A673 (cell line): Measurements from ENCODE around the gene SYT9. TPM values are rescaled to one million over a fixed set of nuclear protein-coding genes. Genes with fewer than 3 reads are reported as not detected.

Experiments
- BruUV-seq: library from RNA; stranded (reverse); fragments of 400-500 nt; replicated peaks from 2 replicates; lab custom pipeline; 2021; lab: Mats Ljungman, UMichigan
- CTCF ChIA-PET: fragments of 300-600 bp; sonication (Branson Sonifier 250); formaldehyde crosslinking; loops from one replicate; lab custom pipeline; 2022; ENCODE audit warnings: antibody characterized with exemption; lab: Charles Lee
- POLR2A ChIA-PET: fragments of 300-600 bp; sonication (Branson Sonifier 250); formaldehyde crosslinking; loops from one replicate; lab custom pipeline; 2022; ENCODE audit warnings: antibody characterized with exemption; ENCODE audit not compliant: low non-redundant PET; lab: Charles Lee
- DNase-seq: peaks from one replicate; pipeline ENCODE4 v3.0.0-alpha.2; 2015; ENCODE audit warnings: low spot score
- H3K27ac ChIP-seq: fragments of 200-600 bp; sonication (generic); 2 replicates; pipeline ENCODE4 v1.5.1; 2016; ENCODE audit warnings: mixed run types, low read depth, mild to moderate bottlenecking, mixed read lengths, antibody characterized with exemption, low read length; ENCODE audit not compliant: poor library complexity, severe bottlenecking
- H3K27me3 ChIP-seq: fragments of 200-600 bp; sonication (generic); replicated peaks from 2 replicates; pipeline ENCODE4 v1.6.1; 2017; ENCODE audit warnings: mixed run types, low read depth, mild to moderate bottlenecking, mixed read lengths, antibody characterized with exemption, low read length; ENCODE audit not compliant: insufficient read depth, poor library complexity
- H3K36me3 ChIP-seq: fragments of 200-600 bp; sonication (generic); 2 replicates; pipeline ENCODE4 v1.6.1; 2016; ENCODE audit warnings: mixed run types, mild to moderate bottlenecking, mixed read lengths, antibody characterized with exemption, low read length; ENCODE audit not compliant: insufficient read depth, poor library complexity, severe bottlenecking
- H3K4me1 ChIP-seq: fragments of 200-600 bp; sonication (generic); 2 replicates; pipeline ENCODE4 v1.6.1; 2017; ENCODE audit warnings: mixed run types, mild to moderate bottlenecking, mixed read lengths, antibody characterized with exemption, low read length; ENCODE audit not compliant: insufficient read depth, poor library complexity, severe bottlenecking
- H3K4me3 ChIP-seq: fragments of 200-600 bp; sonication (generic); 2 replicates; pipeline ENCODE4 v1.5.1; 2016; ENCODE audit warnings: low read depth, mixed run types, mild to moderate bottlenecking, mixed read lengths, low read length; ENCODE audit not compliant: poor library complexity, severe bottlenecking
- H3K9me3 ChIP-seq: fragments of 200-600 bp; sonication (generic); 2 replicates; pipeline ENCODE4 v1.6.1; 2016; ENCODE audit warnings: mixed run types, low read depth, mild to moderate bottlenecking, mixed read lengths, antibody characterized with exemption, low read length; ENCODE audit not compliant: poor library complexity, severe bottlenecking
- CTCF ChIP-seq: fragments of 300-800, 200-600 bp; sonication (generic); conservative IDR thresholded peaks from 2 replicates; pipeline ENCODE4 v1.5.1; 2017; ENCODE audit warnings: low read depth, mild to moderate bottlenecking, antibody characterized with exemption, low read length, moderate library complexity, mixed read lengths
- EZH2 ChIP-seq: fragments of 200-600 bp; sonication (generic); IDR thresholded peaks from 2 replicates; pipeline ENCODE4 v1.6.1; 2017; ENCODE audit warnings: borderline replicate concordance, low read depth, mild to moderate bottlenecking, mixed read lengths, antibody characterized with exemption, low read length; ENCODE audit not compliant: poor library complexity, severe bottlenecking
- intact Hi-C: fragments of 100-400 bp; cut with micrococcal nuclease; formaldehyde crosslinking; loops from one replicate; pipeline ENCODE4 v1.10.0; 2022; ENCODE audit not compliant: unreplicated experiment
- total RNA-seq: library from RNA; stranded (reverse); gene quantifications from 2 replicates; pipeline ENCODE4 v1.2.3, GENCODE V29; 2021

SYT9 gene
- total RNA-seq, 1 experiment from 2014 or later: not detected

GRCh38 chr11:7488681-7489080 lies 237.0 kb downstream of the SYT9 start:
- no TSS peak for BruUV-seq
- no peak overlapping the region for H3K27ac ChIP-seq
- intact Hi-C loops: no loop called here
- H3K4me1 ChIP-seq: no peaks in the 10 kb centered on the region
- DNase-seq: no peak
- H3K36me3 ChIP-seq: no peaks in the 10 kb centered on the region
- H3K27me3 ChIP-seq: peaks cover 2% of the 10 kb centered on the region
- CTCF ChIA-PET: no interaction called here
- POLR2A ChIA-PET: no interaction called here
- no peak overlapping the region for H3K4me3 ChIP-seq
- no peaks in the 10 kb centered on the region for H3K9me3 ChIP-seq
- TF ChIP-seq EZH2 (no peak), CTCF (no peak)

- no peak overlapping the region for H3K27ac ChIP-seq
- no peaks in the 10 kb centered on the region for H3K36me3 ChIP-seq
- H3K4me1 ChIP-seq: no peaks in the 10 kb centered on the region
- ChIA-PET POLR2A (no interaction called here), CTCF (no interaction called here)
- no peak for TF ChIP-seq CTCF
- no peak for TF ChIP-seq EZH2
- peaks cover 2% of the 10 kb centered on the region for H3K27me3 ChIP-seq
- H3K9me3 ChIP-seq: no peaks in the 10 kb centered on the region
- H3K4me3 ChIP-seq: no peak overlapping the region
- DNase-seq: no peak
- intact Hi-C loops: no loop called here
- BruUV-seq: no TSS peak
These were observed 237.7 kb downstream of the SYT9 start for GRCh38 chr11:7489376-7489775.

- no peak for DNase-seq
- ChIA-PET POLR2A (no interaction called here), CTCF (no interaction called here)
- H3K27me3 ChIP-seq: peaks cover 2% of the 10 kb centered on the region
- no TSS peak for BruUV-seq
- H3K9me3 ChIP-seq: no peaks in the 10 kb centered on the region
- no peaks in the 10 kb centered on the region for H3K36me3 ChIP-seq
- H3K27ac ChIP-seq: no peak overlapping the region
- TF ChIP-seq EZH2 (no peak), CTCF (no peak)
- intact Hi-C loops: no loop called here
- H3K4me1 ChIP-seq: no peaks in the 10 kb centered on the region
- no peak overlapping the region for H3K4me3 ChIP-seq
These were observed 238.3 kb downstream of the SYT9 start for GRCh38 chr11:7490054-7490453.
